Stomach (tissue), 4 donors: ENCODE results near the gene ZSWIM5.

Experiments
- CTCF ChIP-seq, 7 experiments: fragments of 450-650 bp in 4 of 7; fragments of 200-600 bp in 3 of 7; sonication (generic) in 3 of 7; IDR thresholded peaks; one replicate each; pipeline ENCODE4 v1.5.1; 2016 to 2019; ENCODE audit warnings: antibody characterized with exemption in 7 of 7, control low read depth in 2 of 7, mild to moderate bottlenecking in 1 of 7
- EP300 ChIP-seq: sonication (generic); formaldehyde crosslinking; IDR thresholded peaks from one replicate; pipeline ENCODE4 v1.6.1; 2017; ENCODE audit warnings: antibody characterized with exemption
- POLR2A ChIP-seq, 4 donors: fragments of 450-650 bp; IDR thresholded peaks; one replicate each; pipeline ENCODE4 v1.6.1; 2016; ENCODE audit warnings: antibody characterized with exemption in 4 of 4, control low read depth in 2 of 4, mild to moderate bottlenecking in 1 of 4, moderate library complexity in 1 of 4
- POLR2AphosphoS5 ChIP-seq, 3 donors: sonication (generic); formaldehyde crosslinking; IDR thresholded peaks; one replicate each; pipeline ENCODE4 v1.6.1; 2016; ENCODE audit warnings: antibody characterized with exemption in 3 of 3

GRCh38 chr1:45112661-45113060, 93.7 kb downstream of the ZSWIM5 start:
- TF ChIP-seq EP300 (no peak), CTCF (IDR thresholded peaks at IDR 0.05) (no peak), POLR2AphosphoS5 (IDR thresholded peaks at IDR 0.05) (no peak), POLR2A (IDR thresholded peaks at IDR 0.05) (no peak)
